ENCODE measurements around the gene PHF14. TPM values are rescaled to one million over a fixed set of nuclear protein-coding genes. Genes with fewer than 3 reads are reported as not detected.

PHF14 gene
- total and polyA plus RNA-seq, 2 experiments from 2014 or later: 72.0 to 87.9 TPM

- Histone ChIP-seq H3K27ac (ENCODE audit: low read depth) (no peak overlapping the region), H3K9me2 (ENCODE audit: insufficient read depth) (no peaks in the 10 kb centered on the region), H3K79me2 (replicated peaks; ENCODE audit: insufficient read depth) (no peaks in the 10 kb centered on the region), H3K4me3 (0 out of 2 replicates have a peak overlapping the region, but pooled peaks have one; percentile 15), H3K4me1 (ENCODE audit: insufficient read depth) (peaks cover 27% of the 10 kb centered on the region), H3K4me2 (peak overlapping the region; percentile 41), H3K27me3 (ENCODE audit: insufficient read depth) (no peaks in the 10 kb centered on the region), H4K20me1 (replicated peaks; ENCODE audit: insufficient read depth) (no peaks in the 10 kb centered on the region), H2AFZ (no peak overlapping the region), H3F3A (replicated peaks; ENCODE audit: low read depth) (no peaks in the 10 kb centered on the region), H3K36me3 (ENCODE audit: insufficient read depth) (no peaks in the 10 kb centered on the region)
- ATAC-seq: no peak
- Mint-ChIP-seq H3K4me3 (peak overlapping the region; percentile 4; the same call in 1 of the 3 replicates), H3K4me1 (peaks cover 32% of the 10 kb centered on the region), H3K9me3 (no peaks in the 10 kb centered on the region), H3K27ac (peak overlapping the region; percentile 70), H3K27me3 (ENCODE audit: insufficient read depth, low read depth, poor library complexity) (no peaks in the 10 kb centered on the region), H3K36me3 (ENCODE audit: low read depth) (no peaks in the 10 kb centered on the region)
- DNase-seq (ENCODE audit: low spot score): no peak
- TF ChIP-seq ZNF114 (CRISPR knock-in tag; IDR thresholded peaks at IDR 0.05) (no peak), CTCF (conservative IDR thresholded peaks at IDR 0.05; ENCODE audit: low read depth in 2 of 2) (no peak), EZH2 (IDR thresholded peaks at IDR 0.05; ENCODE audit: low read depth, unreplicated experiment) (no peak), REST (IDR thresholded peaks at IDR 0.05; ENCODE audit: unreplicated experiment) (no peak), POLR2AphosphoS5 (IDR thresholded peaks at IDR 0.05; ENCODE audit: low read depth) (no peak), STAT1 (IDR thresholded peaks at IDR 0.05; ENCODE audit: unreplicated experiment) (no peak), ZNF462 (CRISPR knock-in tag; IDR thresholded peaks at IDR 0.05) (no peak), ZNF331 (CRISPR knock-in tag; IDR thresholded peaks at IDR 0.05; ENCODE audit: low read depth) (no peak), EZH2phosphoT487 (IDR thresholded peaks at IDR 0.05; ENCODE audit: unreplicated experiment) (no peak), JUNB (IDR thresholded peaks at IDR 0.05; ENCODE audit: unreplicated experiment) (no peak), ETS1 (IDR thresholded peaks at IDR 0.05) (no peak), NANOG (IDR thresholded peaks at IDR 0.05; ENCODE audit: borderline replicate concordance) (no peak), CREB1 (CRISPR knock-in tag; IDR thresholded peaks at IDR 0.05; ENCODE audit: low read depth) (no peak)
Measured at GRCh38 chr7:11127988-11128387, 154.3 kb downstream of the PHF14 start.
